IMR-90 (cell line): Measurements from ENCODE around the gene EPO. TPM values are rescaled to one million over a fixed set of nuclear protein-coding genes. Genes with fewer than 3 reads are reported as not detected.

Experiments
- ATAC-seq: fragments of 200-7000 bp; cut with Tn5 transposase; 2 replicates; pipeline ENCODE4 v1.9.1; 2020; ENCODE audit warnings: low read depth, mild to moderate bottlenecking, moderate library complexity
- BruUV-seq: library from RNA; stranded (reverse); fragments of 400-500 nt; replicated peaks from 2 replicates; lab custom pipeline; 2021; lab: Mats Ljungman, UMichigan
- CTCF ChIA-PET: fragments of 300-600 bp; formaldehyde crosslinking; extraction: SDS; loops from one replicate; lab custom pipeline; 2021; ENCODE audit warnings: antibody characterized with exemption; lab: Yijun Ruan, JAX
- POLR2A ChIA-PET: fragments of 300-600 bp; sonication (Branson Sonifier 250); formaldehyde crosslinking; loops from one replicate; lab custom pipeline; 2022; ENCODE audit warnings: antibody characterized with exemption; ENCODE audit not compliant: unreplicated experiment; lab: Charles Lee
- DNase-seq: peaks from one replicate; pipeline ENCODE4 v3.0.0; 2013
- H2AFZ ChIP-seq: replicated peaks from 2 replicates; pipeline ENCODE3; 2013; ENCODE audit warnings: low read length, mild to moderate bottlenecking; ENCODE audit not compliant: poor library complexity
- H2AK5ac ChIP-seq: 2 replicates; pipeline ENCODE4 v1.6.1; 2013; ENCODE audit warnings: low read depth, low read length, inconsistent platforms
- H2AK9ac ChIP-seq: replicated peaks from 2 replicates; pipeline ENCODE3; 2013; ENCODE audit warnings: mild to moderate bottlenecking, low read depth, low read length, moderate library complexity; ENCODE audit not compliant: poor library complexity
- H2BK120ac ChIP-seq: 2 replicates; pipeline ENCODE4 v1.6.1; 2013; ENCODE audit warnings: low read depth, low read length, inconsistent platforms
- H2BK15ac ChIP-seq: 3 replicates; pipeline ENCODE4 v1.6.1; 2013; ENCODE audit warnings: low read depth, low read length, inconsistent platforms
- H2BK20ac ChIP-seq: 2 replicates; pipeline ENCODE4 v1.6.1; 2013; ENCODE audit warnings: low read depth, mild to moderate bottlenecking, inconsistent platforms, low read length, moderate library complexity
- H2BK5ac ChIP-seq: 2 replicates; pipeline ENCODE4 v1.6.1; 2013; ENCODE audit warnings: mild to moderate bottlenecking, low read depth, low read length, inconsistent platforms; ENCODE audit not compliant: poor library complexity, severe bottlenecking
- H3K14ac ChIP-seq: replicated peaks from 2 replicates; pipeline ENCODE4 v1.6.1; 2013; ENCODE audit warnings: low read depth, low read length, inconsistent platforms
- H3K18ac ChIP-seq: 2 replicates; pipeline ENCODE4 v1.6.1; 2013; ENCODE audit warnings: low read depth, low read length, control low read depth
- H3K23ac ChIP-seq: 2 replicates; pipeline ENCODE4 v1.6.1; 2013; ENCODE audit warnings: low read depth, low read length, inconsistent platforms
- H3K27ac ChIP-seq: 2 replicates; pipeline ENCODE4 v1.5.1; 2013; ENCODE audit warnings: mild to moderate bottlenecking, control low read depth, low read length; ENCODE audit not compliant: insufficient read depth
- H3K27me3 ChIP-seq: 2 replicates; pipeline ENCODE4 v1.6.1; 2013; ENCODE audit warnings: low read length; ENCODE audit not compliant: control insufficient read depth, insufficient read depth
- H3K36me3 ChIP-seq: 2 replicates; pipeline ENCODE4 v1.6.1; 2013; ENCODE audit warnings: low read length, mixed read lengths; ENCODE audit not compliant: control insufficient read depth, insufficient read depth
- H3K4ac ChIP-seq: 2 replicates; pipeline ENCODE4 v1.6.1; 2013; ENCODE audit warnings: low read depth, low read length, inconsistent platforms
- H3K4me1 ChIP-seq: 2 replicates; pipeline ENCODE4 v1.6.1; 2013; ENCODE audit warnings: low read length, mixed read lengths; ENCODE audit not compliant: control insufficient read depth, insufficient read depth
- H3K4me2 ChIP-seq: 2 replicates; pipeline ENCODE4 v1.6.1; 2013; ENCODE audit warnings: low read depth, mild to moderate bottlenecking, control low read depth, low read length, moderate library complexity
- H3K4me3 ChIP-seq: 2 replicates; pipeline ENCODE4 v1.5.1; 2013; ENCODE audit warnings: low read depth, mild to moderate bottlenecking, control low read depth, low read length, moderate library complexity; ENCODE audit not compliant: insufficient read depth
- H3K56ac ChIP-seq: 2 replicates; pipeline ENCODE4 v1.6.1; 2013; ENCODE audit warnings: low read length, inconsistent platforms; ENCODE audit not compliant: insufficient read depth; ENCODE audit errors: extremely low read depth
- H3K79me1 ChIP-seq, 2 experiments: 2 replicates each; pipeline ENCODE4 v1.6.1; 2013; ENCODE audit warnings: low read length in 2 of 2, inconsistent platforms in 1 of 2, low read depth in 1 of 2
- H3K9ac ChIP-seq: 2 replicates; pipeline ENCODE4 v1.6.1; 2013; ENCODE audit warnings: low read depth, low read length, control low read depth
- H3K9me1 ChIP-seq: 2 replicates; pipeline ENCODE4 v1.6.1; 2013; ENCODE audit warnings: low read length, inconsistent platforms; ENCODE audit not compliant: insufficient read depth
- H3K9me3 ChIP-seq: 2 replicates; pipeline ENCODE4 v1.6.1; 2013; ENCODE audit warnings: low read length; ENCODE audit not compliant: control insufficient read depth, insufficient read depth
- H4K20me1 ChIP-seq: 2 replicates; pipeline ENCODE4 v1.6.1; 2013; ENCODE audit warnings: low read length, inconsistent platforms; ENCODE audit not compliant: insufficient read depth
- H4K5ac ChIP-seq: 2 replicates; pipeline ENCODE4 v1.6.1; 2013; ENCODE audit warnings: mild to moderate bottlenecking, low read depth, low read length, control low read depth
- H4K8ac ChIP-seq, 2 experiments: 2 replicates each; pipeline ENCODE4 v1.6.1; 2013; ENCODE audit warnings: low read depth in 2 of 2, low read length in 2 of 2, control low read depth in 1 of 2, inconsistent platforms in 1 of 2
- H4K91ac ChIP-seq: 2 replicates; pipeline ENCODE4 v1.6.1; 2013; ENCODE audit warnings: low read depth, low read length, inconsistent platforms; ENCODE audit not compliant: insufficient read depth
- FOS ChIP-seq: fragments of 150-350 bp; IDR thresholded peaks from 2 replicates; pipeline ENCODE4 v1.6.1; 2016; ENCODE audit warnings: low read depth, low read length
- MAFK ChIP-seq: IDR thresholded peaks from 2 replicates; pipeline ENCODE4 v1.6.1; 2012; ENCODE audit warnings: low read depth, low read length, improper control_type of control experiment
- MXI1 ChIP-seq: IDR thresholded peaks from 2 replicates; pipeline ENCODE4 v1.6.1; 2012; ENCODE audit warnings: low read depth, mild to moderate bottlenecking, low read length, moderate library complexity, borderline replicate concordance
- SMC3 ChIP-seq: fragments of 150-350 bp; IDR thresholded peaks from 2 replicates; pipeline ENCODE4 v1.6.1; 2016; ENCODE audit warnings: low read depth, mild to moderate bottlenecking, antibody characterized with exemption, low read length, moderate library complexity
- WGBS, 2 experiments: methylation state at CpG; one replicate each; pipeline versions ENCODE4 v1.1.5 to v1.1.7; 2013; ENCODE audit warnings: missing lambda C conversion rate in 2 of 2; ENCODE audit not compliant: insufficient read length in 1 of 2; ENCODE audit errors: extremely low coverage in 2 of 2; 5-methylcytosine and 5-hydroxymethylcytosine counted together
- dilution Hi-C: fragments of 300-500 bp; cut with HindIII; formaldehyde crosslinking; loops from one replicate; pipeline ENCODE4 v1.14.3; 2018; ENCODE audit warnings: low sequenced_read_pairs; ENCODE audit not compliant: unreplicated experiment
- in situ Hi-C: fragments of 300-500 bp; cut with MboI; formaldehyde crosslinking; loops from 3 replicates; pipeline ENCODE4 v1.14.3; 2019; ENCODE audit warnings: low sequenced_read_pairs, inconsistent platforms, mixed read lengths
- intact Hi-C: fragments of 100-400 bp; cut with micrococcal nuclease; formaldehyde crosslinking; loops from 2 replicates; pipeline ENCODE4 v1.10.0; 2022
- polyA plus RNA-seq, 3 experiments: library from polyadenylated mRNA; depleted of rRNA; stranded (reverse); fragments of >200 nt; gene quantifications; 2 replicates each; pipeline ENCODE4 v1.2.3, GENCODE V29; 2012; ENCODE audit warnings: low replicate concordance in 1 of 3
- total RNA-seq: library from RNA; depleted of rRNA; stranded (reverse); fragments of >200 nt; gene quantifications from 2 replicates; pipeline ENCODE4 v1.2.3, GENCODE V29; 2012

EPO gene
- total and polyA plus RNA-seq, 2 of the 4 experiments (the other 2 are of a cell fraction): not detected

DNA sequence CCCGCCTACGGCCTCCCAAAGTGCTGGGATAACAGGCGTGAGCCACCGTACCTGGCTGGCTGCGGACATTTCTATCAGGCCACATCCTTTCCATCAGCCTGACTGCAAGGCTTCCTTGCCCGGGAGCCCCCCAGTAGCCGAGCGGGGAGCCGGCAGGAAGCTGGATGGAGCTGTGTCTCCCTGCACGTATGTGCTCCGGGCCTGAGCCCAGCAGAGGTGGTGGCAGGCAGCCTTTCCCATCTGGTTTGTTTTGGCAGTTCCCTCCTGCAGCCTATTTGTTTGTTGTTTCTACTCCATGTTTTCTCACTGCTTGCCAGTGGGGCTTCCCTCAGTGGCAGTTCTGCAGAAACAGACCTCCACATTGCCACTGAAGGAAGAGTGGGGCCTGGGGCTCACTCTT is 8.9 kb upstream of the EPO start:
- ChIA-PET POLR2A (no interaction called here), CTCF (interaction anchor here (0.7 kb wide), 1 partner anchor 98 kb away, joined by 6 read pairs; no protein-coding TSS in a partner anchor)
- Histone ChIP-seq H3K4ac (no peak overlapping the region), H4K20me1 (no peaks in the 10 kb centered on the region), H4K91ac (no peak overlapping the region), H3K23ac (no peak overlapping the region), H3K4me1 (peaks cover 3% of the 10 kb centered on the region; the same call in 1 of the 2 replicates), H3K4me2 (no peak overlapping the region), H4K8ac (no peak overlapping the region), H3K14ac (no peak overlapping the region), H2BK120ac (no peak overlapping the region), H2BK20ac (no peak overlapping the region), H2AK9ac (peak overlapping the region; percentile 23), H3K9me1 (no peaks in the 10 kb centered on the region), H3K36me3 (no peaks in the 10 kb centered on the region), H3K9ac (no peak overlapping the region), H3K4me3 (no peak overlapping the region), H3K56ac (no peak overlapping the region), H3K27me3 (peaks cover 5% of the 10 kb centered on the region; the same call in 1 of the 2 replicates), H3K79me1 (peaks cover 11 to 20% of the 10 kb centered on the region in 2 experiments), H3K9me3 (no peaks in the 10 kb centered on the region), H2BK5ac (no peak overlapping the region), H3K18ac (no peak overlapping the region), H2AFZ (peak overlapping the region; percentile 39), H2AK5ac (no peak overlapping the region), H3K27ac (no peak overlapping the region), H4K5ac (no peak overlapping the region), H2BK15ac (no peak overlapping the region)
- no TSS peak for BruUV-seq
- dilution Hi-C loops: no loop called here
- in situ Hi-C loops: loop anchor here (25.0 kb wide), 1 partner anchor 351 kb away; no protein-coding TSS in a partner anchor
- WGBS, 2 experiments: 38% methylated on average over 5 of the region's 11 CpGs; no CpG with 5 or more reads in 1 of the 2 experiments
- ATAC-seq (peak; percentile 14; the same call in 1 of the 2 replicates), DNase-seq (no peak)
- TF ChIP-seq MXI1 (no peak), FOS (no peak), SMC3 (no peak), MAFK (no peak)
- intact Hi-C loops: no loop called here
